Activated naive CD8-positive, alpha-beta T cell treated with anti-CD3 and anti-CD28 coated beads, Interleukin-2, amount 10 ng/mL, durations not matched to agents 7 days and 5 days (primary cell): ENCODE results near the gene BANP. TPM values are rescaled to one million over a fixed set of nuclear protein-coding genes. Genes with fewer than 3 reads are reported as not detected.
A peak's percentile ranks its signal among the peaks of the same experiment; 100 is the strongest.

Experiments used
- ATAC-seq: fragments of 150-1000 bp; cut with Tn5 transposase; one replicate; pipeline ENCODE4 v1.10.0; 2021; ENCODE audit warnings: low read depth, moderate library complexity
- POLR2A ChIA-PET: fragments of 350-600 bp; sonication (Branson Sonifier 250); formaldehyde crosslinking; loops from one replicate; lab custom pipeline; 2021; ENCODE audit warnings: antibody characterized with exemption; lab: Charles Lee
- DNase-seq: peaks from one replicate; pipeline ENCODE4 v3.0.0; 2021
- H3K27ac Mint-ChIP-seq: one replicate; pipeline ENCODE4 v1.8.0; 2022; ENCODE audit warnings: mild to moderate bottlenecking, mixed read lengths
- H3K27me3 Mint-ChIP-seq: one replicate; pipeline ENCODE4 v1.8.0; 2022; ENCODE audit warnings: mild to moderate bottlenecking, moderate library complexity, mixed read lengths
- H3K36me3 Mint-ChIP-seq: one replicate; pipeline ENCODE4 v1.8.0; 2021; ENCODE audit warnings: mild to moderate bottlenecking, mixed read lengths
- H3K4me1 Mint-ChIP-seq: one replicate; pipeline ENCODE4 v1.8.0; 2021; ENCODE audit warnings: mixed read lengths
- H3K4me3 Mint-ChIP-seq: one replicate; pipeline ENCODE4 v1.8.0; 2022; ENCODE audit warnings: mild to moderate bottlenecking, moderate library complexity, mixed read lengths
- H3K9me3 Mint-ChIP-seq: one replicate; pipeline ENCODE4 v1.8.0; 2021; ENCODE audit warnings: mixed read lengths
- total RNA-seq, 2 experiments: library from RNA; stranded (reverse); gene quantifications; one replicate each; pipeline ENCODE4 v1.2.3, GENCODE V29; 2021

The BANP gene
- total RNA-seq, 2 experiments from 2014 or later: 50.2 to 55.1 TPM

- POLR2A ChIA-PET: interaction anchor here (0.8 to 1.5 kb wide), 7 partner anchors 10 to 1236 kb away, joined by 3 to 15 read pairs (median 6); partner anchors contain the start of gene KLHDC4
- Mint-ChIP-seq H3K4me3 (peak overlapping the region; percentile 84), H3K27me3 (no peaks in the 10 kb centered on the region), H3K27ac (peak overlapping the region; percentile 97), H3K4me1 (peaks cover 51% of the 10 kb centered on the region), H3K36me3 (peaks cover 23% of the 10 kb centered on the region), H3K9me3 (no peaks in the 10 kb centered on the region)
- DNase-seq: peak; percentile 71
- peak; percentile 65 for ATAC-seq
Measured at GRCh38 chr16:87956365-87957231, 5.4 kb downstream of the BANP start.

GRCh38 chr16:87957296-87958094 is 6.3 kb downstream of the BANP start:
- Mint-ChIP-seq H3K27ac (peak overlapping the region; percentile 97), H3K9me3 (no peaks in the 10 kb centered on the region), H3K27me3 (no peaks in the 10 kb centered on the region), H3K4me3 (peak overlapping the region; percentile 84), H3K36me3 (peaks cover 19% of the 10 kb centered on the region), H3K4me1 (peaks cover 47% of the 10 kb centered on the region)
- ATAC-seq (no peak), DNase-seq (no peak)
- POLR2A ChIA-PET: interaction anchor here (1.3 to 1.5 kb wide), 3 partner anchors 9 to 473 kb away, joined by 3 to 15 read pairs (median 6); no protein-coding TSS in a partner anchor

DNA sequence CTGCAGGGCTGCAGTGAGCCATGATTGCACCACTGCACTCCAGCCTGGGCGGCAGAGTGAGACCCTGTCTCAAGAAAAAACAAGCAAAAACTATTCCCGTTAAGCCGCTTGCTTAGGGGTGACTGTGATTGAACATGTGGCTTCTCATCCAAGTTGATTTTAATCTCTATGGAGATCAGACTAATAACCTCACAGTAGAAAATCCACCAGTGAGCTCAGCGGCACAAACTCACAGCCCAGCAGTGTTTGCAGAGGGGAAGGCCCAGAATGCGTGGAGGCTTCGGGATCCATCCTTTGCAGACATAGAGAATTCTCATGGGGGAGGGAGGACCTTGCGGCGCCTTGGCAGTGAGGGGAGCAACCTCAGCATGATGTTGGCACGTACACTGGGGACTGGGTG is 7.4 kb downstream of the BANP start:
- Mint-ChIP-seq H3K27ac (no peak overlapping the region), H3K4me1 (peaks cover 51% of the 10 kb centered on the region), H3K9me3 (no peaks in the 10 kb centered on the region), H3K36me3 (peaks cover 18% of the 10 kb centered on the region), H3K4me3 (no peak overlapping the region), H3K27me3 (no peaks in the 10 kb centered on the region)
- ATAC-seq (no peak), DNase-seq (no peak)
- POLR2A ChIA-PET: interaction anchor here (0.5 kb wide), 1 partner anchor 13 kb away, joined by 3 read pairs; no protein-coding TSS in a partner anchor

DNA sequence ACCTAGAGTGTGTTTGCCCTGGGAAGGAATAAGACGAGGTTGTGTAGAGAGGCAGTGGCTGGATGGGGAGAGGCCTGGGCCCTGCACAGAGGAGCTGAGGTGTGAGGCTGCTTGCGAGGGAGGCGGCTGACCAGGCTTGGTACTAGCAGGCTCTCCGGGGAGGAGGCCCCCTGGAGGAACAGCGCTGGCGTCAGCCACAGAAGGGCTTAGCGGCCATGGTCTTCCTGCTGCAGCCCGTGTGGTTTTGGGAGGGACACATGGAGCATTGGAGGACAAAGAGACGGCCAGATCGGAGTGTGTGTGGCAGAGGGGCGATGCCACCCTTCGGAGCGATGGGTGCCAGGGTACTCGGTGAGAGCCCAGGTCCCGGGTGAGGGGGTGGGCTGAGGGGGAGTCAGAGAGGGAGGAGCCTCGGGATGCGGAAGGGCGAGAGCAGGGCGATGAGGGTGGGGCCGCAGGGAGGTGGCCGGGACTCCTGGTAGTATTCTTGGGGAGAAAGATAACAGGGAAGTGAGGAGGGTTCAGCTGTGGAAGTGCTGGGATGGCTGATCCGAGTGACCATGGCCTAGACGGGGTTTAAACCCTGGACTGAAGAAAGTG is 8.3 kb downstream of the BANP start:
- ATAC-seq (no peak), DNase-seq (no peak)
- peak overlapping the region; percentile 55 for H3K4me3 Mint-ChIP-seq
- H3K9me3 Mint-ChIP-seq: no peaks in the 10 kb centered on the region
- H3K27ac Mint-ChIP-seq: peak overlapping the region; percentile 67
- H3K36me3 Mint-ChIP-seq: peaks cover 12% of the 10 kb centered on the region
- H3K27me3 Mint-ChIP-seq: no peaks in the 10 kb centered on the region
- POLR2A ChIA-PET: interaction anchor here (0.5 kb wide), 1 partner anchor 12 kb away, joined by 3 read pairs; no protein-coding TSS in a partner anchor
- H3K4me1 Mint-ChIP-seq: peaks cover 50% of the 10 kb centered on the region

- peaks cover 12% of the 10 kb centered on the region for H3K36me3 Mint-ChIP-seq
- H3K27ac Mint-ChIP-seq: peak overlapping the region; percentile 39
- no peak for DNase-seq
- POLR2A ChIA-PET: no interaction called here
- no peaks in the 10 kb centered on the region for H3K27me3 Mint-ChIP-seq
- H3K4me3 Mint-ChIP-seq: no peak overlapping the region
- ATAC-seq: no peak
- peaks cover 52% of the 10 kb centered on the region for H3K4me1 Mint-ChIP-seq
- no peaks in the 10 kb centered on the region for H3K9me3 Mint-ChIP-seq
Measured at GRCh38 chr16:87960296-87960695, 9.1 kb downstream of the BANP start.

DNA sequence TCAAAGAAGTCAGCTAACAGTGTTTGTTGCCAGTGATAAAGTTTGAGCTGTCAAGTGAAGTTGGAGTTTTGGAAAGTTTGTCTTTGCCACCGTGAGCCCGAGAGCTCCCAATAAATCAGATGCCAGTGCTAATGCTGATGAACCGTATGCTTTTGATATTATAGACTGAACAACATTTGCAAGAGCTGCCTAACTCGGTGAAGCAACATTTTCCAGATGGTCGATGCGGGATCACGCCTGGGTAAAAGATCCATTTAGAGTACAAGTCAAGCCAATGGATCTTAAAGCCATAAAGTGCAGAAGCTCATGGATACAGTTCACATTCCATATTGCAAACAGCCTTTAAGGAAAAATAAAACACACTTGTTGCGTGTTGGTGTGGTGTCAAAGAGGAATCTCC is 9.6 kb downstream of the BANP start:
- Mint-ChIP-seq H3K27ac (no peak overlapping the region), H3K27me3 (no peaks in the 10 kb centered on the region), H3K4me1 (peaks cover 47% of the 10 kb centered on the region), H3K36me3 (peaks cover 12% of the 10 kb centered on the region), H3K4me3 (no peak overlapping the region), H3K9me3 (no peaks in the 10 kb centered on the region)
- ATAC-seq (no peak), DNase-seq (no peak)
- POLR2A ChIA-PET: no interaction called here

GRCh38 chr16:87961623-87962022 is 10.4 kb downstream of the BANP start:
- H3K9me3 Mint-ChIP-seq: no peaks in the 10 kb centered on the region
- H3K4me1 Mint-ChIP-seq: peaks cover 47% of the 10 kb centered on the region
- no peak overlapping the region for H3K27ac Mint-ChIP-seq
- DNase-seq: no peak
- POLR2A ChIA-PET: no interaction called here
- no peak for ATAC-seq
- peaks cover 12% of the 10 kb centered on the region for H3K36me3 Mint-ChIP-seq
- no peak overlapping the region for H3K4me3 Mint-ChIP-seq
- H3K27me3 Mint-ChIP-seq: no peaks in the 10 kb centered on the region

GRCh38 chr16:87963400-87963799 is 12.2 kb downstream of the BANP start:
- no peaks in the 10 kb centered on the region for H3K9me3 Mint-ChIP-seq
- H3K27me3 Mint-ChIP-seq: no peaks in the 10 kb centered on the region
- peak overlapping the region; percentile 85 for H3K27ac Mint-ChIP-seq
- POLR2A ChIA-PET: interaction anchor here (1.0 to 1.7 kb wide), 2 partner anchors 467 to 607 kb away, joined by 3 to 4 read pairs; partner anchors contain the start of gene ZC3H18
- no peak for DNase-seq
- H3K4me1 Mint-ChIP-seq: peaks cover 41% of the 10 kb centered on the region
- peak; percentile 85 for ATAC-seq
- H3K36me3 Mint-ChIP-seq: peaks cover 6% of the 10 kb centered on the region
- H3K4me3 Mint-ChIP-seq: peak overlapping the region; percentile 71

DNA sequence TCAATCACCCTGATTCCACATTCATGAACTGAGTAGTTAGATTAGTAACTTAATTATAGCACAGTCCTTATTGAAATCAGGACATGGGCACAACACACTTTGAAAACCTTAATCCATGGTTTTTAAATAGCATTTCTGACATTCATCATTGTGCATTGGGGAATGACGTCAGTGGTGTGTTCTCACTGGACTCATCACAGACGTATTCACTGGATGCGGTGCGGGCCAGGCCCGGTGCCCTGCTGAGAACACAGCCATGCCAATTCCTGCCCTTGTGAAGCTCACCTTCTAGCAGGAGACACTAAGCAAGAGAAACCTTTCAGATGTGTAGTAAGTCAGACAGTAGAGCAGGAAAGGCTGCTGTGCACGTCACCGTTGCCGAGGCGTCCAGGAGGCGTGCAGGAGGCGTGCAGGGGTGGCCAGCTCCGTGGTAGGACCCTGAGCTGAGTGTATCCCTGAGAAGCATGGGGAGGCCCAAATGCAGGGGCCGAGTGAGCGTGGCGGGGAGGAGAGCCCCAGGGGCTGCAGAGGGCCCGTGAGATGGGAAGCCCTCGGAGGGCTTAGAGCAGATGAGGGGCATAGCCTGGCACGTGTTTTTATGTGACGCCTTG is 12.9 kb downstream of the BANP start:
- H3K27ac Mint-ChIP-seq: peak overlapping the region; percentile 85
- no peaks in the 10 kb centered on the region for H3K9me3 Mint-ChIP-seq
- peaks cover 41% of the 10 kb centered on the region for H3K4me1 Mint-ChIP-seq
- POLR2A ChIA-PET: interaction anchor here (0.6 to 1.7 kb wide), 2 partner anchors 466 to 583 kb away, joined by 3 to 4 read pairs; no protein-coding TSS in a partner anchor
- peaks cover 10% of the 10 kb centered on the region for H3K36me3 Mint-ChIP-seq
- DNase-seq (no peak), ATAC-seq (no peak)
- H3K4me3 Mint-ChIP-seq: peak overlapping the region; percentile 71
- H3K27me3 Mint-ChIP-seq: no peaks in the 10 kb centered on the region

DNA sequence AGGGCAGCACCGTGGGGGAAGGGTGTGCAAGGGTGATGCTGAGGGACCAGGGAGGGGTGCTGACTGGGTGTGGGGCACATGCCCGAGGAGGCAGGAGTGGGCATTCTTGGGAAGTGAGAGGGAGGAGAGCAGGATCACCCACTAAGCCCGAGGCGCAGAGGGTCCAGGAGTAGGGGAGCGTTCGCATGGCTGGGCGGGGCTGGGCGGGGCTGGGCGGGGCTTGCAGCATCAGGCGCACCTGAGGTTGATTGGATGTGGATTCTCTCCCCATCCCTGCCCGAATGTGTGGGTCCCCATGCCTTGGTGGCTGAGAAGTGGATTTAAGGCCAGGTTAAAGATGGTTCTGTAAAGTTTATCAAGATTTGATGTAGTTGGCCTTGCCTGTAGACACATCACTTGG is 14.2 kb downstream of the BANP start:
- Mint-ChIP-seq H3K4me1 (peaks cover 35% of the 10 kb centered on the region), H3K9me3 (no peaks in the 10 kb centered on the region), H3K27ac (peak overlapping the region; percentile 5), H3K4me3 (no peak overlapping the region), H3K36me3 (peaks cover 18% of the 10 kb centered on the region), H3K27me3 (no peaks in the 10 kb centered on the region)
- ATAC-seq (no peak), DNase-seq (no peak)
- POLR2A ChIA-PET: no interaction called here

DNA sequence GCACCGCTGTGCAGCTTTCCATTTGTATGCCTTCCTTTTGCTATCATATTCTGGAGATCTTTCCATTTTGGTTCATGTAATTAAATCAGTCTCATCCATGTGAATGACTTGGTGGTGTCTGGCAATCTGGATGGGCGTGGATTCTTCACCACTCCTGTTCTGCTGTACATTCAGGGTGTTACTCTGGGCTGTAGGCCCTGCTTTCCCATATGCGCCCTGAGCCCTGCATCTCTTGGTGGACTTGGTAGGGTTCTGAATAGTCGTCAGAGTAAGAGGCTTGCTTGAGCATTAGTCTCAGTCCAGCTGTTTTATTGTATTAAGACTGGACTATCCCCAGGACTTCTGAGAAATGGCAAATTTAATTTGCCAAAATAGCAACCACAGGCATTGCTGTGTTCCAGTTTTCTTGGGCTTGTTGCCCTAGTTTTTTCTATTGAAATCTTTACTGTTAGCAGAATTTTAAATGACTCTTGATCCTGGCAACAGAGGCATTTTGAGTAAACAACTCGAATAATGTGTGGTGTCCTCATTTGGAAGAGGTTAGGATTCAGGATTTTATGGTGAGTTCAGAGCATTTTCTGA is 14.9 kb downstream of the BANP start:
- H3K36me3 Mint-ChIP-seq: peaks cover 25% of the 10 kb centered on the region
- no peak overlapping the region for H3K27ac Mint-ChIP-seq
- peaks cover 2% of the 10 kb centered on the region for H3K9me3 Mint-ChIP-seq
- H3K4me1 Mint-ChIP-seq: peaks cover 34% of the 10 kb centered on the region
- no peaks in the 10 kb centered on the region for H3K27me3 Mint-ChIP-seq
- POLR2A ChIA-PET: interaction anchor here (1.2 to 1.6 kb wide), 2 partner anchors 9 to 11 kb away, joined by 3 to 4 read pairs; no protein-coding TSS in a partner anchor
- no peak overlapping the region for H3K4me3 Mint-ChIP-seq
- ATAC-seq (no peak), DNase-seq (no peak)

DNA sequence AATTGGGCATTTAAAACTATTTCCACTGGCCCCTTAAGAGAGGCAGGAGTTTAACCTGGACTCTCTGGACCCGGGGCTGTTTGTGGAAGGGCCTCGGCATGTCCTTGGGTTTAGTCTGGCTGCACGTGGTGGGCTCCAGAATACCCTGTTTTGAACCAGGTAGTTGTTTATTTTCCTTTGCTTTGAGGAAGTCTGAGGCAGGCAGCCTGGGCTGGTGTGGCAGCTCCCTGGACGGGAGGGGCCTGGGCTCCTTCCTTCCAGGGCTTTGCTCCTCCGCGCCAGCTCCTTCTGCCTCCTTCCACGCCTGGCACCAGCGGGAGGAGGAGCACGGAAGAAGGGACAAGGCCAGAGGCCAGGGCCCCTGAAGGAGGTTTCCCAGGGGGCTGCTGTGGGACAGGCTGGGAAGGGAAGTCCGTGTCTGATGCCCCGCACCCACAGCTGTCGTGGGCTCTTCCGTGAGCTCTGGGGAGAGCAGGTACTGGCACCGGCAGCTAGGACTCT is 15.5 kb downstream of the BANP start:
- POLR2A ChIA-PET: interaction anchor here (0.7 to 1.6 kb wide), 3 partner anchors 10 to 540 kb away, joined by 3 to 4 read pairs (median 3); no protein-coding TSS in a partner anchor
- DNase-seq: no peak
- Mint-ChIP-seq H3K36me3 (peaks cover 31% of the 10 kb centered on the region), H3K9me3 (peaks cover 8% of the 10 kb centered on the region), H3K4me1 (peaks cover 33% of the 10 kb centered on the region), H3K27me3 (no peaks in the 10 kb centered on the region), H3K27ac (no peak overlapping the region), H3K4me3 (no peak overlapping the region)
- ATAC-seq: no peak
